Nucleus accumbens (tissue), 56 donors: ENCODE results near the gene ZBTB24.
"Not testable (repeated sequence)": the region's sequence is repeated elsewhere in the genome, so short reads cannot be mapped to it uniquely, and the experiment has no call there.

Experiments used
- DNase-seq, 56 donors: peaks; one replicate each; lab custom pipeline; 2025; lab: John Stamatoyannopoulos, UW

The ZBTB24 gene

DNA sequence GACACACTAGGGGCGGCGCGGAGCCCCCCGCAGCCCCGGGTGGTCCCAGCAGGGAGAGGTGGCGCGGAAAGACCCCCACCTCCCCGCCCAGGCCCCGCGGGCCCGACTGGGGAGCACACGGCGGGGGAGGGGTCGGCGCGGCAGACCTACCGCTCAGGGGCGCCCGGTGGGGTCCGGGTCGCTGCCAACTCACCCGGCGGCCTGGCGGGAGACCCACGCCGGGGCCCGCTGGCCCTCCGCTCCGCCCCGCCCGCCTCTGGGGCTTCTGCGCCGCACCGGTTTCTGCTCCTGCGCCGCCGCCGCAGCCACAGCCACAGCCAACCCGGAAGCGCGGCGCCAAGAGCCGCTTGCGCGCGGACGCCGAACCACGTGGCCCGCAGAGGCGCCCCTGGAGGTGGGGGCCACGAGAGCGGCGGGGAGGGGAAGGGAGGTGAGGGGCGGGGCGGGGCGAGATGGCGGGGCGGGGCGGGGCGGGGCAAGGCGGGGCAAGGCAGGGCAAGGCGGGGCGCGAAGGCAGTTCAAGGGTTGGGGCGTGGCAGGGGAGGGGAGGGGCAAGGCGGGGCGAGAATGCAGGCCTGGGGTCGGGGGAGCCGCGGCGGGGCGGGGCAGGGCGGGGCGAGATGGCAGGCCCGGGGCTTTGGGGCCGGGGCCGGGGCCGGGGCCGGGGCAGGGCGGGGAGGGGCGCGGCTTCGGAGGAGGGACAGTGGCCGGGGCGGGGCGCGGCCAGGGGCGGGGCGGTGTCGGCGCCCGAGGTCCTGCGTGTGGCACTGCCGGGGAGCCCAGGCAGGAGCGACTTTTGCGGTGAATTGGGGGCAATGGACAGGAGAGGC is at the start of gene ZBTB24:
Gene ZBTB24, minus strand, starts transcription at position 315 of the 830 bp plus-strand sequence. CDS start 1,193 bp downstream, outside the sequence.
- peak in 55 of 56 donors; percentile 47 to 93 (median 84) for DNase-seq

DNA sequence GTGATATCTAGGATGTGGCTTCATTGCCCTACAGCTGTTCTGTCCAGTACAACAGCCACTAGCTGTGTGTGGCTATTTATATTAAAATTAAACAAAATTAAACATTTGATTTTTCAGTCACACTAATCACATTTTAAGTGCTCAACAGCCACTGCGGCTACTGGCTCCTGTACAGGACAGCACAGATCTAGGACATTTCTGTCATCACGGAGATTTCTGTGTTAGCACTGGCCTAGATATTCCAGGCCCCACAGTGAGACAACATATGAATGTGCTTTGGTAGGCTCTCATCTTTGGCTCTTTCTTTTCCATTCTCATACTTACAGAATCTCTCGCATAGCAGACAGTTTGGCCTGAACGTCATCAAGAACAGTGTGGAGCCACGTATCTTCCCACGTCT is 48.4 kb upstream of the ZBTB24 start:
- no peak for DNase-seq

- no peak for DNase-seq
Observed at GRCh38 chr6:109527989-109528388, 45.0 kb upstream of the ZBTB24 start.

GRCh38 chr6:109526905-109527628 is 44.0 kb upstream of the ZBTB24 start:
- DNase-seq, result peak in 27 of 56 donors; percentile 0 to 48 (median 7)

- no peak for DNase-seq
Observed at GRCh38 chr6:109524129-109524528, 41.1 kb upstream of the ZBTB24 start.

GRCh38 chr6:109523478-109523877 is 40.5 kb upstream of the ZBTB24 start:
- DNase-seq, result no peak

- DNase-seq, result no peak
Observed at GRCh38 chr6:109521080-109521479, 38.1 kb upstream of the ZBTB24 start.

DNA sequence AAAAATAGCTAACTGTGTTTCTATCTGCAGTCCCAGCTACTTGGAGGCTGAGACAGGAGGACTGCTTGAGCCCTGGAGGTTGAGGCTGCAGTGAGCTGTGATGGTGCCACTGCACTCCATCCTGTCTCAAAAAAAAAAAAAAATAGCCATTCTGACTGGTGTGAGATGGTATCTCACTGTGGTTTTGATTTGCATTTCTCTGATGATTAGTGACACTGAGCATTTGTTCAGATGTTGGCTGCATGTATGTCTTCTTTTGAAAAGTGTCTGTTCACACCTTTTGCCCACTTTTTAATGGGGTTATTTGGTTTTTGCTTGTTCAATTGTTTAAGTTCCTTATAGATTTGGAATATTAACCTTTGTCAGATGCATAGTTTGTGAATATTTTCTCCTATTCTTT is 36.6 kb upstream of the ZBTB24 start:
- DNase-seq, result not testable (repeated sequence)

GRCh38 chr6:109516929-109517328 is 33.9 kb upstream of the ZBTB24 start:
- no peak for DNase-seq

GRCh38 chr6:109515781-109516409 is 32.9 kb upstream of the ZBTB24 start:
- DNase-seq, result no peak

- DNase-seq, result no peak
Observed at GRCh38 chr6:109514946-109515345, 31.9 kb upstream of the ZBTB24 start.

DNA sequence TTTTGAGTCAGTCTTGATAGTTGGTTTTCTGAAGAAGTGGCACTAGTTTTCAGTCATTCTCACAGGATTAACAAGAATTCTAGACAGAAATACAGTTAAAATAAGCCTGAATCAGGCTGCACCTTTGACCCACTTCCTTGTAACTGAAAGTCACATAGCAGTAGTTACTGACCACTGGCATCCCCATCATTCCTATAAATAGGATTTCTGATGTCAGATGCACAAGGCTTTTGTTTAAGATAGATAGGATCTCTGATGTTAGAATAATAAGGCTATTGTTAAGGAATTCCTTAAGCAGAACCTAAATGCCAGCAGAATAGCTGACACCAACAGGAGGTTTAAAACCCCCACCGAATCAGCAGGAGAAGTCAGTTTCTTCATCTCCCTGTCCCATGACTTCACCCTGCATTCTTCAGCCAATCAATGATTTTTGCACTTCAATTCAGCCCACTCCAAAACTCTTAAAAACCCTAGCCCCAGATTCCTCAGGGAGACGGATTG is 30.6 kb upstream of the ZBTB24 start:
- DNase-seq, result no peak

GRCh38 chr6:109512271-109512817 is 29.3 kb upstream of the ZBTB24 start:
- DNase-seq, result no peak

DNA sequence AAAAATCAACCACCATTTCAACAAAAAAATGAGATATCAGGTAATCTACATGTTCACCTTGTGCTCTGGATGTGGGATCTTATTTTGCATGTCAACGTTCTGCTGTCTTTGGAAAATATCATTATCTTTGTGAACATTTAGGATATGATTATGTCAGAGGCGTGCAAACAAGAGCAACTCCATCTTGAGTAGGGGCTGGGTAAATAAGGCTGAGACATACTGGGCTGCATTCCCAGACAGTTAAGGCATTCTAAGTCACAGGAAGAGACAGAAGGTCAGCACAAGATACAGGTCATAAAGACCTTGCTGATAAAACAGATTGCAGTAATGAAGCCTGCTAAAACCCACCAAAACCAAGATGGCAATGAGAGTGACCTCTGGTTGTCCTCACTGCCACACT is 28.8 kb upstream of the ZBTB24 start:
- no peak for DNase-seq

GRCh38 chr6:109510358-109510757 is 27.3 kb upstream of the ZBTB24 start:
- DNase-seq, result no peak

GRCh38 chr6:109508166-109508860 is 25.3 kb upstream of the ZBTB24 start:
- no peak for DNase-seq

- no peak for DNase-seq
Observed at GRCh38 chr6:109507490-109508072, 24.6 kb upstream of the ZBTB24 start.

GRCh38 chr6:109506841-109507240 is 23.8 kb upstream of the ZBTB24 start:
- DNase-seq, result no peak

GRCh38 chr6:109506314-109506713 is 23.3 kb upstream of the ZBTB24 start:
- no peak for DNase-seq
